Upper lobe of left lung (tissue), 6 donors: ENCODE measurements around the gene SYT7. TPM values are rescaled to one million over a fixed set of nuclear protein-coding genes. Genes with fewer than 3 reads are reported as not detected.

Experiments used
- ATAC-seq, 2 donors: fragments of 200-7000 bp; cut with Tn5 transposase; one replicate each; pipeline ENCODE4 v1.9.1; 2022; ENCODE audit warnings: mild to moderate bottlenecking in 2 of 2, moderate library complexity in 2 of 2; ENCODE audit not compliant: low FRiP score in 2 of 2
- DNase-seq, 2 donors: peaks; one replicate each; pipeline ENCODE4 v3.0.0-alpha.2; 2019 to 2020
- H3K27ac ChIP-seq, 4 donors: fragments of 200-600 bp; sonication (generic); one replicate each; pipeline ENCODE4 v1.5.1; 2016 to 2019
- H3K27me3 ChIP-seq, 4 donors: fragments of 200-600 bp; sonication (generic); one replicate each; pipeline ENCODE4 v1.5.1; 2017 to 2019
- H3K36me3 ChIP-seq, 4 donors: fragments of 200-600 bp; sonication (generic); one replicate each; pipeline ENCODE4 v1.5.1; 2016 to 2019
- H3K4me1 ChIP-seq, 4 donors: fragments of 200-600 bp; sonication (generic); one replicate each; pipeline ENCODE4 v1.5.1; 2018 to 2019
- H3K4me3 ChIP-seq, 4 donors: fragments of 200-600 bp; sonication (generic); one replicate each; pipeline ENCODE4 v1.5.1; 2017 to 2019; ENCODE audit warnings: mild to moderate bottlenecking in 2 of 4, moderate library complexity in 1 of 4
- H3K9me3 ChIP-seq, 4 donors: fragments of 200-600 bp; sonication (generic); one replicate each; pipeline ENCODE4 v1.5.1; 2018 to 2019
- EP300 ChIP-seq, 4 donors: sonication (generic); formaldehyde crosslinking; IDR thresholded peaks; one replicate each; pipeline ENCODE4 v1.5.1; 2017; ENCODE audit warnings: antibody characterized with exemption in 4 of 4, control low read depth in 2 of 4
- POLR2A ChIP-seq, 4 donors: fragments of 450-650 bp; IDR thresholded peaks; one replicate each; pipeline ENCODE4 v1.5.1; 2016 to 2017; ENCODE audit warnings: antibody characterized with exemption in 4 of 4, mild to moderate bottlenecking in 2 of 4
- POLR2AphosphoS5 ChIP-seq, 2 donors: sonication (generic); formaldehyde crosslinking; IDR thresholded peaks; one replicate each; pipeline ENCODE4 v1.5.1; 2017; ENCODE audit warnings: antibody characterized with exemption in 2 of 2
- WGBS, 2 donors: methylation state at CpG; one replicate each; pipeline ENCODE4 v1.1.5; 2017 to 2018; 5-methylcytosine and 5-hydroxymethylcytosine counted together
- total RNA-seq, 6 donors: library from RNA; depleted of rRNA in 4 of 6; stranded (reverse); fragments of >200 nt in 4 of 6; gene quantifications; one replicate each; pipeline versions ENCODE4 v1.1.0 to v1.2.1, GENCODE V29; 2016 to 2021
- TF ChIP-seq, protein P1 (sequence below), 6 experiments: fragments of 450-650 bp in 4 of 6; fragments of 200-600 bp in 2 of 6; sonication (generic) in 2 of 6; IDR thresholded peaks; one replicate each; pipeline ENCODE4 v1.5.1; 2016 to 2019; ENCODE audit warnings: antibody characterized with exemption in 6 of 6
- donor health status: DM: no; HTN: no; CAD: no; lungs with moderate emphysema.
- donor health status: DM: no; HTN: yes; CAD: no; lungs with severe emphysema.

The SYT7 gene
- total RNA-seq, 6 donors from 2014 or later = 2.1 to 7.3 (median 4.9) TPM

DNA sequence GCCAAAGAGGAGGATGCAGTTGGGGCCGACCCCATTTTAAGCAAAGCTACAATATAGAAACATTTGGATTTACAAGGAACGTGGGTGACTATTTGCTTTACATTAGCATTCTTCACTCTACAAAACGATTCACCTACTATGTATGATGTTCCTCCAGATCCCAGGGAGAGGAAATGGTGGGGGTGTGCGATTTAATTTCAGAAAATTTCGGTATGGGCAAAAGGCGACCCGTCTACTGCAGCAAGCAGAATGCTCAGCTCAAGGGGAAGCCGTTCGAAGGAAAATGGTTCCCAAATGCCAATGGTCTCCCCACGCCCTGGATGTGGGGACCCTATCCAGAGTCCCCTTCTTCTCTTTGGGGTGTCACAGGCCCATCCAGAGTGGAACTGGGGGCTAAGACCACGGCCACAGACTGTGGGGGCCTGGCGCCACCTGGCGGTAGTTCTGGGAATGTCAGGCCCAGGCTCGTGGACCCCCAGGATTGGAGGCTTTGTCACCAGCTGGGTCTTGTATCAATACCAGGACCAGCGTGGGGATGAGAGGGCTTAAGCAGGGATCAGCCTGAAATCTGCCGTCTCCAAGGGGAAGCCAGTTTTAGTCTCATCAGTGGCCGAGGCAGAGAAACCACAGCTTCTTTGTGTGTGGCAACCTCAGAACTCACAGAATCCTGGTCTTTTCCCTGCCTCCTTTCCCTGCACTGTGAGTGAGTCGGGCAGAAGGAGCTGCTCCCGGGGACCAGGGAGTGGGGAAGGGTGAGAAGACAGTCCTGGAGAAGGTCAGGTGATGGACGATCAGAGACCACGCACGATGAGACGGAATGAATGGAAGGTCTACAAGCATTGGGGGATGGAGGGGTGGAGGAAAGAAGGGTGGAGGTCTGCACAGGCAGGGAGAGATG, 64.0 kb downstream of the SYT7 start:
- ATAC-seq (peak in 1 of 2 donors; percentile 79), DNase-seq (peak in 1 of 2 donors; percentile 88)
- Histone ChIP-seq H3K4me1 (peaks cover 0 to 15% (median 9%) of the 10 kb centered on the region in 4 donors), H3K9me3 (no peaks in the 10 kb centered on the region), H3K36me3 (no peaks in the 10 kb centered on the region), H3K27ac (no peak overlapping the region), H3K4me3 (no peak overlapping the region), H3K27me3 (no peaks in the 10 kb centered on the region)
- TF ChIP-seq, protein P1, sequence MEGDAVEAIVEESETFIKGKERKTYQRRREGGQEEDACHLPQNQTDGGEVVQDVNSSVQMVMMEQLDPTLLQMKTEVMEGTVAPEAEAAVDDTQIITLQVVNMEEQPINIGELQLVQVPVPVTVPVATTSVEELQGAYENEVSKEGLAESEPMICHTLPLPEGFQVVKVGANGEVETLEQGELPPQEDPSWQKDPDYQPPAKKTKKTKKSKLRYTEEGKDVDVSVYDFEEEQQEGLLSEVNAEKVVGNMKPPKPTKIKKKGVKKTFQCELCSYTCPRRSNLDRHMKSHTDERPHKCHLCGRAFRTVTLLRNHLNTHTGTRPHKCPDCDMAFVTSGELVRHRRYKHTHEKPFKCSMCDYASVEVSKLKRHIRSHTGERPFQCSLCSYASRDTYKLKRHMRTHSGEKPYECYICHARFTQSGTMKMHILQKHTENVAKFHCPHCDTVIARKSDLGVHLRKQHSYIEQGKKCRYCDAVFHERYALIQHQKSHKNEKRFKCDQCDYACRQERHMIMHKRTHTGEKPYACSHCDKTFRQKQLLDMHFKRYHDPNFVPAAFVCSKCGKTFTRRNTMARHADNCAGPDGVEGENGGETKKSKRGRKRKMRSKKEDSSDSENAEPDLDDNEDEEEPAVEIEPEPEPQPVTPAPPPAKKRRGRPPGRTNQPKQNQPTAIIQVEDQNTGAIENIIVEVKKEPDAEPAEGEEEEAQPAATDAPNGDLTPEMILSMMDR (IDR thresholded peaks at IDR 0.05) = peak; percentile 90 to 98 (median 92)
- TF ChIP-seq POLR2A (IDR thresholded peaks at IDR 0.05) = no peak
- 32% methylated on average over 18 to 23 of the region's 23 CpGs for WGBS, 2 donors

DNA sequence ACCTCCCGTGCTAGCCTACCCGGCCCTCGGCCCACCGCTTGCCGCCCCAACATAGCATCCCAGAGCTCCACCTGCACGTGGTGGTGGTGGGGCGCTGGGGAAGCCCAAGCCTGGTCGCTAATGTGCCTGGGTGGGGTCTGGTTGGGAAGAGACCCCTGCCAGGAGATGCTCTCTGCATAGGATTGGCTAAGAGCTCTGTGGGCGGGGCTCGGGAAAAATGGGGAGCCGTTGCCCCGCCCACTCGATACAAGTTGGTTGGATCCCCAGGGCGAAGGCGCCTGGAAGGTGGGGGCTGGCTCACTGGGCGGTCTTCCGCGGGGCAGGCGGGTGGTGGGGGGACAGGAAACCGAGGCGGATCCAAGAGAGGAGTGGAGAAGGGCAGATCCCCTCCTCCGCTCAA, 64.7 kb downstream of the SYT7 start:
- Histone ChIP-seq H3K9me3 (no peaks in the 10 kb centered on the region), H3K36me3 (no peaks in the 10 kb centered on the region), H3K4me1 (peaks cover 0 to 15% (median 9%) of the 10 kb centered on the region in 4 donors), H3K27me3 (peaks cover 0 to 3% (median 0%) of the 10 kb centered on the region in 4 donors), H3K4me3 (no peak overlapping the region), H3K27ac (no peak overlapping the region)
- TF ChIP-seq EP300 (IDR thresholded peaks at IDR 0.05) = no peak
- no peak for TF ChIP-seq POLR2AphosphoS5 (IDR thresholded peaks at IDR 0.05)
- TF ChIP-seq, protein P1 (IDR thresholded peaks at IDR 0.05) = no peak
- no peak for TF ChIP-seq POLR2A (IDR thresholded peaks at IDR 0.05)
- ATAC-seq (peak in 1 of 2 donors; percentile 3), DNase-seq (no peak)
- 35 to 47% methylated on average over 16 to 22 of the region's 22 CpGs for WGBS, 2 donors

DNA sequence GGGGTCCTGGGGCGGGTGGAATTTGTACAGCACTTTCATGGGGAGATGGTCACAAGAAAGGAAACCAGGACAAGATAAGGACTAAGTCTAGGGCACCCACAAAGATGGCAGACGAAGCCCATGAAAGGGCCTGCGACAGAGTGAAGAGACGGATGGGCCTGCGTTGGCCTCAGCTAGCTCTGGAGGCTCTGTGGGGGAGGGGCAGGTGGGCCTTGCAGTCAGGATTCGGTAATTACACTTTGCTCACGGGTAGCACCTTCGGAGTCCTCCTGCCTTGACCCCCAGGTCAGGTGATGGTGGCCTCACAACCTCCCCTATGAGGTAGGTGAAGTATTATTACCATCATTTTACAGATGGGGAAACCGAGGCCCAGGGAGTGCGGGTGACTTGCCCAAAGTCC, 65.2 kb downstream of the SYT7 start:
- H3K4me1 ChIP-seq = peaks cover 0 to 15% (median 9%) of the 10 kb centered on the region in 4 donors
- H3K27ac ChIP-seq = no peak overlapping the region
- no peak for DNase-seq
- H3K4me3 ChIP-seq = no peak overlapping the region
- TF ChIP-seq, protein P1 (IDR thresholded peaks at IDR 0.05) = no peak
- no peak for TF ChIP-seq POLR2A (IDR thresholded peaks at IDR 0.05)
- no peak for TF ChIP-seq EP300 (IDR thresholded peaks at IDR 0.05)
- TF ChIP-seq POLR2AphosphoS5 (IDR thresholded peaks at IDR 0.05) = no peak
- H3K36me3 ChIP-seq = no peaks in the 10 kb centered on the region
- H3K27me3 ChIP-seq = peaks cover 0 to 6% (median 2%) of the 10 kb centered on the region in 4 donors
- ATAC-seq = no peak
- H3K9me3 ChIP-seq = no peaks in the 10 kb centered on the region
- 78 to 84% methylated on average over 8 to 10 of the region's 10 CpGs for WGBS, 2 donors

DNA sequence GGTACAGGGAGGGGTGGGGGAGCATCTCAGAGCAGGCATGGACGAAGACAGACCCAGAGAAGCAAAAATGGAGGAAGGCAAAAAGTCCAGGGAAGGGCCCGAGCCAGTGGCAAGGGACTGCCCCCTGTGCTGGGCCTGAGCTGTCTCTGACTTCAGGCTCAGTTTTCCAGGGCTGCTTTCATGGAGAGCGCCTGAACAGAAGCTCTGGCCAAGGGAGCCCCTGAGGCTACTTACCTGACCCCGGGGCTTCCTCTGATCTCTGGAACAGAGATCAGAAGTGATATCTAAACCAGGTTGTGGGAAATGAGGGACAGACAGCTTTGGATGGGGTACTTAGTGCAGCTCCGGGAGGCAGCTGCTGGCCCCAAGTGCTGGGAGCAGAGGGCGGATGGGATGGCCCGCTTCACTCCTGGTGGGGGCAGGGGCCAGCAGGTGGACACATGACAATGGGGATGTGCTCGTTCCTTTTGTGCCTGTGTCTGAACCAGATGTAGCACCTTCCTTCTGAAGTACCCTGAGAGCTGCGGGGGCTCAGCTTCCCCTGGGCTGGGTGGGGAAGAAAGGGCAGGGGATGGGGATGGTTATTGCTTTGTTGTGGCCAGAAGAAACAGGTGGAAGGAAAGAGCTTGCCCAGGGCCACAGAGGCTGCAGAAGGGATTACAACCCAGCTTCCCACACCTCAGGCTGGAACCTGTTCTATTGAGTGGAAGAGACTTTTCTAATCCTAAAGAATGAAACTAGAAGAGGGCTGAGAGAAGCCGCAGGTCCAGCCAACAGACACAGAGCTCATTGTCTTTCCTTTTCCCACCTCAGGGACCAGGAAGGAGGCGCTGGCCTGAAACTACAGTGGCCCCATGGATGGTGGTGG, 66.6 kb downstream of the SYT7 start:
- TF ChIP-seq EP300 (IDR thresholded peaks at IDR 0.05) (no peak), POLR2A (IDR thresholded peaks at IDR 0.05) (no peak), POLR2AphosphoS5 (IDR thresholded peaks at IDR 0.05) (no peak)
- TF ChIP-seq, protein P1 (IDR thresholded peaks at IDR 0.05) = no peak
- ATAC-seq = no peak

More for the DNA sequence above, 66.6 kb downstream of the SYT7 start:
- H3K36me3 ChIP-seq = no peaks in the 10 kb centered on the region
- DNase-seq = peak in 1 of 2 donors; percentile 57
- H3K4me1 ChIP-seq = peaks cover 7 to 23% (median 15%) of the 10 kb centered on the region in 4 donors
- WGBS, 2 donors = 78 to 82% methylated on average over 9 to 11 of the region's 11 CpGs
- peaks cover 0 to 19% (median 15%) of the 10 kb centered on the region in 4 donors for H3K27me3 ChIP-seq
- H3K9me3 ChIP-seq = no peaks in the 10 kb centered on the region
- no peak overlapping the region for H3K4me3 ChIP-seq
- no peak overlapping the region for H3K27ac ChIP-seq
